HepG2 (cell line): Measurements from ENCODE around the gene SLC35F4.

Experiments used
- DPF2 ChIP-seq: sonication (generic); formaldehyde crosslinking; IDR thresholded peaks from 2 replicates; pipeline ENCODE4 v1.4.0; 2020; ENCODE audit warnings: mild to moderate bottlenecking, low read depth, missing genetic modification reagents, borderline replicate concordance
- HOXA9 ChIP-seq: sonication (generic); formaldehyde crosslinking; IDR thresholded peaks from 2 replicates; pipeline ENCODE4 v1.8.1; 2022; ENCODE audit warnings: missing genetic modification reagents, mild to moderate bottlenecking, moderate library complexity, borderline replicate concordance
- POLR2AphosphoS2 ChIP-seq: IDR thresholded peaks from 2 replicates; pipeline ENCODE4 v1.6.1; 2011; ENCODE audit warnings: low read depth, low read length, improper control_type of control experiment
- TRIM24 ChIP-seq: sonication (generic); formaldehyde crosslinking; IDR thresholded peaks from 2 replicates; pipeline ENCODE4 v1.8.0; 2022; ENCODE audit warnings: mild to moderate bottlenecking, missing genetic modification reagents
- ZNF350 ChIP-seq: sonication (generic); formaldehyde crosslinking; IDR thresholded peaks from 2 replicates; pipeline ENCODE4 v1.4.0; 2020; ENCODE audit warnings: mild to moderate bottlenecking, low read depth, missing genetic modification reagents, borderline replicate concordance
- TF ChIP-seq, protein P1 (sequence below): sonication (generic); formaldehyde crosslinking; IDR thresholded peaks from 2 replicates; pipeline ENCODE4 v1.5.0; 2020; ENCODE audit warnings: mild to moderate bottlenecking, missing genetic modification reagents, moderate library complexity
- TF ChIP-seq, protein P2 (sequence below): fragments of 450-650 bp; IDR thresholded peaks from 2 replicates; pipeline ENCODE4 v1.6.1; 2017
- TF ChIP-seq, protein P3 (sequence below): IDR thresholded peaks from 2 replicates; pipeline ENCODE4 v1.6.1; 2012; ENCODE audit warnings: inconsistent platforms

DNA sequence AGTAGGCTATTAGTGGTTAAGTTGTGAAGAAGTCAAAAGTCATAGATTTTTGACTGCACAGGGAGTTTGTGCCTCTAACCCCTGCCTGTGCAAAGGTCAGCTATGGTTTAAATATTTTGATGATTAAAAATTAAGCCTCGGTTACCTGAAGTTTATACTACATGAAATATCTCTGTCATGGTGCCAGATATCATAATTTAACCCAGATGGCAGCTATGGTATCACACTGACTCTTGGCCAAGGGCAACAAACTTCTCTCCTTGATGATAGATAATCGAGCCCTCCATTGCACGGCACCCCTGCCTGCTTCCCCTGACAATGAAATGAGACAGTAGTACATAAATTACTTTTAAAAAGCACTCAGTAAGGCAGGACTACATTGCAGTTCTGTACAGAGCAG is 80.8 kb downstream of the SLC35F4 start:
- TF ChIP-seq, protein P1, sequence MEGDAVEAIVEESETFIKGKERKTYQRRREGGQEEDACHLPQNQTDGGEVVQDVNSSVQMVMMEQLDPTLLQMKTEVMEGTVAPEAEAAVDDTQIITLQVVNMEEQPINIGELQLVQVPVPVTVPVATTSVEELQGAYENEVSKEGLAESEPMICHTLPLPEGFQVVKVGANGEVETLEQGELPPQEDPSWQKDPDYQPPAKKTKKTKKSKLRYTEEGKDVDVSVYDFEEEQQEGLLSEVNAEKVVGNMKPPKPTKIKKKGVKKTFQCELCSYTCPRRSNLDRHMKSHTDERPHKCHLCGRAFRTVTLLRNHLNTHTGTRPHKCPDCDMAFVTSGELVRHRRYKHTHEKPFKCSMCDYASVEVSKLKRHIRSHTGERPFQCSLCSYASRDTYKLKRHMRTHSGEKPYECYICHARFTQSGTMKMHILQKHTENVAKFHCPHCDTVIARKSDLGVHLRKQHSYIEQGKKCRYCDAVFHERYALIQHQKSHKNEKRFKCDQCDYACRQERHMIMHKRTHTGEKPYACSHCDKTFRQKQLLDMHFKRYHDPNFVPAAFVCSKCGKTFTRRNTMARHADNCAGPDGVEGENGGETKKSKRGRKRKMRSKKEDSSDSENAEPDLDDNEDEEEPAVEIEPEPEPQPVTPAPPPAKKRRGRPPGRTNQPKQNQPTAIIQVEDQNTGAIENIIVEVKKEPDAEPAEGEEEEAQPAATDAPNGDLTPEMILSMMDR (CRISPR knock-in tag): no peak
- no peak for TF ChIP-seq HOXA9 (CRISPR knock-in tag)
- TF ChIP-seq, protein P2, sequence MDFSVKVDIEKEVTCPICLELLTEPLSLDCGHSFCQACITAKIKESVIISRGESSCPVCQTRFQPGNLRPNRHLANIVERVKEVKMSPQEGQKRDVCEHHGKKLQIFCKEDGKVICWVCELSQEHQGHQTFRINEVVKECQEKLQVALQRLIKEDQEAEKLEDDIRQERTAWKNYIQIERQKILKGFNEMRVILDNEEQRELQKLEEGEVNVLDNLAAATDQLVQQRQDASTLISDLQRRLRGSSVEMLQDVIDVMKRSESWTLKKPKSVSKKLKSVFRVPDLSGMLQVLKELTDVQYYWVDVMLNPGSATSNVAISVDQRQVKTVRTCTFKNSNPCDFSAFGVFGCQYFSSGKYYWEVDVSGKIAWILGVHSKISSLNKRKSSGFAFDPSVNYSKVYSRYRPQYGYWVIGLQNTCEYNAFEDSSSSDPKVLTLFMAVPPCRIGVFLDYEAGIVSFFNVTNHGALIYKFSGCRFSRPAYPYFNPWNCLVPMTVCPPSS: no peak
- TF ChIP-seq, protein P3, sequence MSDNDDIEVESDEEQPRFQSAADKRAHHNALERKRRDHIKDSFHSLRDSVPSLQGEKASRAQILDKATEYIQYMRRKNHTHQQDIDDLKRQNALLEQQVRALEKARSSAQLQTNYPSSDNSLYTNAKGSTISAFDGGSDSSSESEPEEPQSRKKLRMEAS: no peak
- no peak for TF ChIP-seq DPF2 (CRISPR knock-in tag)
- TF ChIP-seq ZNF350 (CRISPR knock-in tag): no peak
- no peak for TF ChIP-seq POLR2AphosphoS2
- no peak for TF ChIP-seq TRIM24 (CRISPR knock-in tag)
